HUES6 (cell line): ENCODE measurements around the gene PAQR9.
A peak's percentile ranks its signal among the peaks of the same experiment; 100 is the strongest.

Source experiments
- H3K27ac ChIP-seq: 2 replicates; pipeline ENCODE4 v1.7.0; 2013; ENCODE audit warnings: low read depth, mild to moderate bottlenecking, low read length, inconsistent platforms
- H3K27me3 ChIP-seq: 2 replicates; pipeline ENCODE4 v1.6.1; 2013; ENCODE audit warnings: low read length; ENCODE audit not compliant: control insufficient read depth, insufficient read depth
- H3K36me3 ChIP-seq: 2 replicates; pipeline ENCODE4 v1.6.1; 2013; ENCODE audit warnings: low read length; ENCODE audit not compliant: control insufficient read depth, insufficient read depth
- H3K4me1 ChIP-seq: 2 replicates; pipeline ENCODE4 v1.6.1; 2013; ENCODE audit warnings: low read length; ENCODE audit not compliant: control insufficient read depth, insufficient read depth
- H3K4me3 ChIP-seq: 2 replicates; pipeline ENCODE4 v1.5.1; 2013; ENCODE audit warnings: low read depth, low read length
- H3K9ac ChIP-seq: one replicate; pipeline ENCODE4 v1.6.1; 2013; ENCODE audit warnings: mild to moderate bottlenecking, low read length
- H3K9me3 ChIP-seq: 2 replicates; pipeline ENCODE4 v1.6.1; 2013; ENCODE audit warnings: low read depth, low read length; ENCODE audit not compliant: control insufficient read depth, insufficient read depth

Gene PAQR9

DNA sequence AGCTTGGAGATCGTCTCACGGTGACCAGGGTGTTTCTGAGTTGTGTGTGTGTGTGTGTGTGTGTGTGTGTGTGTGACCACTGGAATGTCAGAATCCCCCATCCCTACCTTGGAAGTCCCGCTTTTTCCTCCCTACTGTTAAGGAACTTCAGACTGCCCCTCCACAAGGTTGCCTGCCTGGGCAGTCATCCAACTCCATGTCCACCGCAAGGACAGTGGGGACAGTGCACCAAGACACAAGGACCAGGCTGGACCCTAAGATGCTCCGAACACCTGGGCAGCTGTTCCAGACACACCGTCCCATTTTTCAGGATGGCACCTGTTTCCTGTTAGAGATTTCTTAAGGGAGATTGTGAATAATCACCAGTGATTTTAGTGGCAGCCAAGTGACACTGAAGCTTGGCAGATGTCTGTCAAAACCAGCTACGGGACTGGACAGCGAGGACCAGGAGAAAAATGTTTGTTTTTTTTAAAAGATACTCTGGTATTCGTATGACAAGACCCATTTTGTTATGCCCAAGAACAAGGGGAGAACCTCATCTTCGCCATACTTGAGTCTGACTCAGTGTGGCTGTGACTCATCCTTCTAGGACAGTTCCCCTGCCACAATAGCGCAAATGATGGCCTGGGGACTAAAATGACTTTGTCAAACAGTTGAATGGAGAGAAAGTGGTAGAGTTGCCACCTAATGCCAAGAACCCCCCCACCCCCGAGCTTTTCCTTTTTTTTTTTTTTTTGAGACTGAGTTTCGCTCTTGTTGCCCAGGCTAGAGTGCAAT, 15.5 kb downstream of the PAQR9 start:
- Histone ChIP-seq H3K9ac (no peak overlapping the region), H3K9me3 (no peaks in the 10 kb centered on the region; the same call in 1 of the 2 replicates), H3K27me3 (no peaks in the 10 kb centered on the region; the same call in 1 of the 2 replicates), H3K4me1 (peaks cover 16% of the 10 kb centered on the region), H3K4me3 (0 out of 2 replicates have a peak overlapping the region, but pooled peaks have one; percentile 15), H3K27ac (no peak overlapping the region), H3K36me3 (no peaks in the 10 kb centered on the region)

DNA sequence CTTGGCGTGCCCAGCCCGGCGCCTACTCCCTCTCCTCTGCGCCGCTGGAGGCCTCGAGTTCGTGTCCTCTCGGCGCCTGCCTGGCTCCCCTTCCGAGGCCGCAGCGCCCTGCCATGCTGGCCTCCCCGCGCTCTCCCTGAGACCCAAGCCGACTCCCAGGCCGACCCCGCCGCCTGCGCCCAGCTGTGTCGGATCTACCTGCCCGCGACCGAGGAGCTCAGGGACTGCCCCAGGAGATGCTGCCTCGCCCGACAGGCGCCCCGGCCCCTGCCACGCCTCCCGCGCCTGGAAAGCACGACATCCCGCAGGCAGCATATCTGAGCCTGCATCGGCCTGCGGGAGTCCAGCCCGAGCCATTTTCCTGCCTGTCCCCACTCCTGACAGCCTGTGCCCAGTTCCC, 16.1 kb downstream of the PAQR9 start:
- Histone ChIP-seq H3K9ac (no peak overlapping the region), H3K4me3 (0 out of 2 replicates have a peak overlapping the region, but pooled peaks have one; percentile 15), H3K4me1 (peaks cover 11% of the 10 kb centered on the region), H3K27ac (no peak overlapping the region), H3K36me3 (no peaks in the 10 kb centered on the region), H3K27me3 (no peaks in the 10 kb centered on the region; the same call in 1 of the 2 replicates), H3K9me3 (no peaks in the 10 kb centered on the region; the same call in 1 of the 2 replicates)

DNA sequence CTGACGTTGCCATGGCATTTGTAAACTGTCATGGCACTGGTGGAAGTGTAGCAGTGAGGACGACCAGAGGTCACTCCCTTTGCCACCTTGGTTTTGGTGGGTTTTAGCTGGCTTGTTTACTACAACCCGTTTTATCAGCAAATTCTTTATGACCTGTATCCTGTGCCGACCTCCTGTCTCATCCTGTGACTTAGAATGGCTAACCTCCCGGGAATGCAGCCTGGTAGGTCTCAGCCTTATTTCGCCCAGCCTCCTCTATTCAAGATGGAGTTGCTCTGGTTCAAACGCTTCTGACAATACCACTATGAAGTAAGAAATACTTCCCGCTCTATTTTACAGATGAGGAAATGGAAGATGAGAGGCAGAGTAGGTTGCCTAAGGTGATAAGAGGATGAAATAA, 16.6 kb downstream of the PAQR9 start:
- Histone ChIP-seq H3K9me3 (no peaks in the 10 kb centered on the region; the same call in 1 of the 2 replicates), H3K9ac (no peak overlapping the region), H3K27ac (no peak overlapping the region), H3K36me3 (no peaks in the 10 kb centered on the region), H3K4me1 (peaks cover 11% of the 10 kb centered on the region), H3K27me3 (no peaks in the 10 kb centered on the region; the same call in 1 of the 2 replicates), H3K4me3 (0 out of 2 replicates have a peak overlapping the region, but pooled peaks have one; percentile 8)

DNA sequence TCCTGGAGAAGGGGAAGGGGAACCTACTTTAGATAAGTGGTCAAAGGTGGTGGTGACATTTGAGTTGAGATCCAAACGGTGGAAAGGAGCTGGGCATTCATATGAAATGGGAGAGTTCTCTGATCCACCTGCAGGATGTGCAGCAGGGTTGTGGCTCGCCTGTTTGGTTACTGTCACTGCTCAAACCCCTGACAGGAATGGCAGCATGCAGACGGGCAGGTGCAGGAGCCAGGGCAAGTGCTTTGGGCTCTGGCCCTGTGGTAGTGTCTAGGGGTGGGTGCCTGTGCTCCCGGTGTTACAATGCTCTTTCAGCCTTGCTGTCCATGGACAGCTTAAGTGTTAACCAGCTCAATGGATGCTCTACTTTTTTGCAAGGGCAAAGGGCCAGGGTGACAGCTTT, 18.5 kb downstream of the PAQR9 start:
- Histone ChIP-seq H3K27me3 (no peaks in the 10 kb centered on the region; the same call in 1 of the 2 replicates), H3K36me3 (no peaks in the 10 kb centered on the region), H3K4me1 (peaks cover 16% of the 10 kb centered on the region), H3K4me3 (no peak overlapping the region), H3K27ac (no peak overlapping the region), H3K9ac (no peak overlapping the region), H3K9me3 (no peaks in the 10 kb centered on the region; the same call in 1 of the 2 replicates)

DNA sequence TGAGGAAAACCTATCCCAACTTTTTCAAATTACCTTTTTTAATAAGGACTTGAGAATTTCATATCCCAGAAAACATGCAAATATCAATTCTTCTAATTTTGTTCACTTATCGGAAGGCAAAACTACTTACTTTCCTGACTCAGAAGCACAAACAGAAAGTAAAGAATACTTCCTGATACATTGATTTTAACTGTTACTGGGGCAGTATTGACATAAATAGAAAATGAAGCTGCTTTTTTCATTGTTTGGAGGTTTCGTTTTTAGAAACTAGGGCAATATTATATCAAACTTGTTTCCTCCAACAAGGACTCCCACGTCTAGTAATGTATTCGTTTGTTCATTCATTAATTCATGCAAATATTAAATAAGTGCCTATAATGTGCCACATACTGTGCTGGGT, 19.1 kb downstream of the PAQR9 start:
- Histone ChIP-seq H3K4me1 (peaks cover 13% of the 10 kb centered on the region), H3K4me3 (no peak overlapping the region), H3K27ac (no peak overlapping the region), H3K27me3 (no peaks in the 10 kb centered on the region; the same call in 1 of the 2 replicates), H3K9me3 (no peaks in the 10 kb centered on the region; the same call in 1 of the 2 replicates), H3K36me3 (no peaks in the 10 kb centered on the region), H3K9ac (no peak overlapping the region)

DNA sequence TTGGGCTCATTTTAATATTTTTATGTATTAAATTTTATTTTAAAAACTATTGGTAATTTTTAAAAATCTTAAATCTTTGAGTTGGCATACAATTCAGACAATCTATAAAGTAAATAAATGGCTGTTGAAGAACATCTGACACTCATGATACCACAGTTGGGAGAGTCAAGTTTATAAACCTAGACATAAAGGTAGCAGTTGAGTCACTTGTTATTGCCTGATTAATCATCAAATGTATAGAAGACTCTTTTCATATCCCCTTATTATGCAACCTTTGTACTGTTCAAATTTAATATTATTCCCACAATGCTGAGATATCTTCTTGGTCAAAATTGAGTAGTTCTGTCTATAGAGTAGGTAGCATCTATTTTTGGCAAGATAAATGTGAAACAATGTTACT, 19.6 kb downstream of the PAQR9 start:
- no peak overlapping the region for H3K27ac ChIP-seq
- no peak overlapping the region for H3K9ac ChIP-seq
- H3K4me3 ChIP-seq = no peak overlapping the region
- peaks cover 13% of the 10 kb centered on the region for H3K4me1 ChIP-seq
- H3K9me3 ChIP-seq = no peaks in the 10 kb centered on the region; the same call in 1 of the 2 replicates
- no peaks in the 10 kb centered on the region for H3K36me3 ChIP-seq
- no peaks in the 10 kb centered on the region; the same call in 1 of the 2 replicates for H3K27me3 ChIP-seq

DNA sequence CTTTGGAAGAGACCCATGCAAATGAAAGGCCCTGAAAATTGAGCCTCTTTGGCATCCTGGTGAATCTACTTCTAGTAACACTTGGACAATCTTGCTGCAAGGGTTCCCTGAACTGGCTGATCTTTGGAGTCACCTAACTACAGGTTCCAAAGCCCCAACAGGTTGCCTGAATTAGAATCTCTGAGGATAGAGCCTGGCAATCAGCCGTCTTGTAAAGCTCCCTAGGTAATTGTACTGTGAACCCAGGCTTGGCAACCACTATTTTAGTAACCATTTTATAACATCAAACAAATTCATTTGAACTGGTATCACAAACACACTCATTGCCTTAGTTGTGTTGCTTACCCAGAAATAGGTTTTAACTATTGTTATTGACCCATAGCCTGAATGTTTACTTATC, 20.1 kb downstream of the PAQR9 start:
- H3K27ac ChIP-seq = no peak overlapping the region
- H3K4me1 ChIP-seq = peaks cover 13% of the 10 kb centered on the region
- no peaks in the 10 kb centered on the region; the same call in 1 of the 2 replicates for H3K27me3 ChIP-seq
- no peak overlapping the region for H3K4me3 ChIP-seq
- H3K9me3 ChIP-seq = no peaks in the 10 kb centered on the region; the same call in 1 of the 2 replicates
- H3K9ac ChIP-seq = no peak overlapping the region
- H3K36me3 ChIP-seq = no peaks in the 10 kb centered on the region

DNA sequence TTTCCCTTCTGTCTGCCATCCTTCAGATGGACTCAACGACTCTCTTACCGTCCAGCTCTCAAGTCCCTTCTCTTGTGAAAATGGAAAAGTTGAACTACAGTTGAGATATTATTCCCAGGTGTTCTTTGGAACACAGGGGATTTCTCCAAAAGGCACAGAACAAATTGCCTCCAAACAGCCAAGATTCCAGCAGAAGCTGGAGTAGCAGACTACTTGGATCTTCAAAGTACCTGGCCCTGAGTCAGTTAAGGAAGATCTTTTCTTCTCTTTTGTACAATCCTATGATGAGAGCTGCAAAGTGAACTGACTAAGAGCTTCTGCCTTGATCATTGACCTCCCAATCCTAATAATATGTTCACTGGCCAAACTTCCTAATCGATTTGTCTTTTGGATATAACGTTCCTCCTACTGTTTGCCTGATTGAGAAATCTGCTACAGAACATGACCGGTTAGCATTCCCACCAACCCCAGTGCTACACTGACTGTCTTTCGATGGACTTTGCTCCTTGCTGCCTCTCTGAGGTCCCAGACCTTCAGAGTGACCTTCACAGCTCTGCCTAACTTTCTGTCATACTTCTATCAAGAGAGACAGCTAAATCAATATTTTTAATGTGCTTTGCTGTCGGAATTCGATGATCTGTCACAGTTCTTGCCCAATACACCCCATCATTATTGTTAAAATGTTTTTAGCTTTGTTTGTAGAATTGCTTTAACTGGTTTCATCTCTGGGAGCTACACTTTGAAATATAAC, 21.9 kb downstream of the PAQR9 start:
- no peak overlapping the region for H3K9ac ChIP-seq
- H3K27ac ChIP-seq = no peak overlapping the region
- no peaks in the 10 kb centered on the region for H3K27me3 ChIP-seq

DNA sequence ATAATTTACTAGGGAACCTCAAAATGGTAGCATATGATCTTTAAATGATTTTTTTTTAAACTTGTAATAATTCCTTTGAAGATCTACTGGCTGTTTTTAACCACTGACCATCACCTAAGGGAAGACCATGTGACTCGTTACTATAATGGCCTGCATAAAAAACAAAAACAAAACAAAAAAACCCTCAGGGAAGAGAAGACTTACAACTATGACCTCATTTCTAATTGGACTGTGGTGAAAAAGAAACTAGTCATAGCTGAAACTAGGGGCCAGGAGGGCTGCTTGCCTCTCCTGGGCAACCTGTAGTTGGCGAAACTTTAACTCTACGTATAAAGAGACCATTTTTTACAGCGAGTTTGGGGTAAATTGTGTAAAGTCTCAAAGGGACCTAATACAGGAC, 23.0 kb downstream of the PAQR9 start:
- H3K9me3 ChIP-seq = no peaks in the 10 kb centered on the region; the same call in 1 of the 2 replicates
- H3K27me3 ChIP-seq = no peaks in the 10 kb centered on the region
- H3K27ac ChIP-seq = no peak overlapping the region; the same call in 1 of the 2 replicates
- H3K9ac ChIP-seq = no peak overlapping the region
- no peaks in the 10 kb centered on the region for H3K36me3 ChIP-seq
- peaks cover 8% of the 10 kb centered on the region; the same call in 1 of the 2 replicates for H3K4me1 ChIP-seq
- no peak overlapping the region for H3K4me3 ChIP-seq

More for the DNA sequence above, 21.9 kb downstream of the PAQR9 start:
- no peak overlapping the region for H3K4me3 ChIP-seq
- H3K36me3 ChIP-seq = no peaks in the 10 kb centered on the region
- no peaks in the 10 kb centered on the region; the same call in 1 of the 2 replicates for H3K9me3 ChIP-seq
- peaks cover 8% of the 10 kb centered on the region; the same call in 1 of the 2 replicates for H3K4me1 ChIP-seq

DNA sequence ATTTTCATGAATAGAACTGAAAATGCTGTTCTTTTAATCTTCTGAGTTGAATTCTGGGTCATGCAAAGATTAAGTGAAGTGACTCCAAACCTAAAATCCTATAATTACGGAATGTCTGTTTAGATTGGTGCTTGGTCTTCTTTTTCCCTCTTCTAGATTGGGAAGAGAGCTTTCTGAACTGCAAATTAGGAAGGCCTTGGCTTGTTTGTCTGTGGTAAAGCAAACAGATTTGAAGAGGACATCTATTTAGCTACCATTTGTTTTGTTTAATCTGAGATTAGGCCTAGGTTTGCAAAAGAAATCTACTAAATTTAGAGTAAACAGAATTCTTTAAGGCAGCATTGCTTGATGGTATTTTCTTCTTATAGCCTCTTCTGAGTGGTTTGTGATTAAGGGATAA, 23.5 kb downstream of the PAQR9 start:
- Histone ChIP-seq H3K27me3 (no peaks in the 10 kb centered on the region), H3K4me1 (peaks cover 8% of the 10 kb centered on the region; the same call in 1 of the 2 replicates), H3K4me3 (no peak overlapping the region), H3K27ac (no peak overlapping the region; the same call in 1 of the 2 replicates), H3K9ac (no peak overlapping the region), H3K36me3 (no peaks in the 10 kb centered on the region), H3K9me3 (0 out of 2 replicates have a peak, but pooled peaks cover 1% of the 10 kb centered on the region)
